NCI-H2227 treated with DMSO at 0.1 percent for 48 hours (cell line): ENCODE data around the gene OTOF.
"Not testable (repeated sequence)": the region's sequence is repeated elsewhere in the genome, so short reads cannot be mapped to it uniquely, and the experiment has no call there.

Experiments
- DNase-seq: peaks from one replicate; lab custom pipeline; 2025; lab: John Stamatoyannopoulos, UW

The OTOF gene

GRCh38 chr2:26479789-26480565, 2.1 kb upstream of the OTOF start:
- no peak for DNase-seq

- no peak for DNase-seq
Observed at GRCh38 chr2:26479131-26479788, 1.3 kb upstream of the OTOF start.

- DNase-seq, result no peak
Observed at GRCh38 chr2:26478366-26478765, 442 bp upstream of the OTOF start.

GRCh38 chr2:26477126-26477910, 606 bp downstream of the OTOF start:
- DNase-seq, result no peak

GRCh38 chr2:26475832-26476501, 2.0 kb downstream of the OTOF start:
- no peak for DNase-seq

DNA sequence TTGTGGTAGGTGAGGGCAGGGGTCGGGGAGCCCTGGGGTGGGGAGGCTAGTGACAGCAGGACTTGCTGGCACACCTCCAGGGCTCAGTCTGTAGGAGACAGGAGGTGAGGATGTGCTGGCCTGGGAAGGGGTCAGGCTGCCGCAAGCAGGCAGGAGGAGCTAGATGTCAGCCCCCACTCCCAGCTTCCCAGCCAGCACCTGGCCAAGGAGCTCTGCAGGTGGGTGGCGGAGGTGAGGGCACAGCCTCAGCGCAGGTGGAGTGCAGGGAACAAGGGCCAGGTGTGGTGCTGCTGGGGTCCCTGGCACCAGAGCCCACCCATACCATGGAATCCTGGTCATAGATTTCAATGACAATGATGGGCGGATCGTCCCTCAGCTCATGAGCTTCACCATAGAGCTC, 2.9 kb downstream of the OTOF start:
- no peak for DNase-seq

GRCh38 chr2:26474261-26474785, 3.6 kb downstream of the OTOF start:
- no peak for DNase-seq

- DNase-seq, result no peak
Observed at GRCh38 chr2:26473796-26474195, 4.1 kb downstream of the OTOF start.

DNA sequence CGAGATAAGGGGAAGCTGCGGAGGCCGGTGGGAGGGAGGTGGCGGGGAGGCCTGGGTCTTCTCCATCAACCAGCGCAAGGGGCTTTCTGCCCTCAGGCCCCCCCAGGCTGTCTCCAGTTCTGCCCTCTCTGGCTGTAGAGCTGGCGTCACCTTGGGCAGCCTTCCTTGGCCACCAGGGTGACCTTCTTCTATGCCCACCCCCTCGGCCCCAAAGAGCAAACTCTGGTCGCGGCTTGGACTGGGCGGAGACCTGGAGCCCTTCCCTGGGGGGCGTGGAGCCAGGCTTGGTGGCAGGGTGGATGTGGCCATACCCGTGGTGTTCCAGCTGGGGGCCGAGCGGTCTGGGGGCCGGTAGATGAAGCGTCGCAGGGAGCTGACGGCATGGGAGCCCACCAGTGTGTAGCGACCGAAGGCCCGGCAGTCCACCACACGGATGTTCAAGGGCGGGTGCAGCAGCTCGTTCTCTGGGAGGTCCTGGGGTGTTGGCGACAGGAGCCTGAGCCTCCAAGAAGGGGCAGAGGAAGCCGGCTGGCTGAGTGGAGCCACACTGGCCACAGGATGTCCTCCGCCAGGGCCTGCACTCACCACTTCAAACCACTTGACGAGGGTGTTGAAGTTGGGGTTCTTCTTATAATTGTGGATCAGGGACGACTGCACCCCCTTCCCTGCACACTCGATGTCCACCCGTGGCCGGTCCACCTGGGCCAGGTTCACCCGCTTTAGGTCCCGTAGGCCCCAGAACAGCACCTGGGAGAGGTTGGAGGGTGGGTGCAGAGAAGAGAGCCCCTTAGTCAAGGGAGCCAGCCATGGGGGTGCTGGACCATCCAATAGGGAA, 4.9 kb downstream of the OTOF start:
- DNase-seq, result no peak

DNA sequence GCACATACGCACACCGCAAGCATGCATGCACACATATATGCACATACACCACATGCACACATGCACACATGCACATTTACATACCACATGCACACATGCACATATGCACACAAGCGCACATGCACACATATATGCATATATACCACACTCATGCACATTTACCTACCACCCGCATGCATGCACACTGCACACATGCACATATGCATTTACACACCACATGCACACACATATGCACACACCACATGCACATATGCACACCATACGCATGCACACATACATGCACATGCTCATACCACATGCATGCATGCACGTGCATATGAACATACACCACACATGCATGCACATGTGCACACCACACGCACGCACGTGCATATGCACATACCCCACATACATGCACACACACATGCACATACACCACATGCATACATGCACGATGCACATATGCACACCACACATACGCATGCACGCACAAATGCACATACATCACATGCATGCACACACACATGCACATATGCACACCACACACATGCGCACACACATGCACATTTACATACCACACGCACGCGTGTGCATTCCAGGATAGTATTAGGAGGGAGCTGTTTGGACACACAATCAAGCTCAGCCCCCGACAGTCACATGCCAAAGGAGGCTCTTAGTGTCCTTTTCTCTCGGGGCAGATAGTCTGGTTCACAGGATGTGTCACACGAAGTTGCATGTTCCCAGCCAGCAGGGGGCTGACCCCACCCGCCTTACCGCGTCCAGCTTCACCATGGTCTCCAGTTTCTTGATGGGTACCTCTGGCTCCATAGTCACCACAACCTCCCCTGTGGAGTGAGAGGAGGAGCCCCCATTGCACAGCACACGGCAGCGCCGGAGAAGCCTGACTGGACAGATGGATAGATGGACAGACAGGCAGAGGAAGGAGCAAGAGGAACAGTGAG, 5.9 kb downstream of the OTOF start:
- DNase-seq, result no peak

GRCh38 chr2:26471289-26471688, 6.6 kb downstream of the OTOF start:
- no peak for DNase-seq

GRCh38 chr2:26470601-26471260, 7.2 kb downstream of the OTOF start:
- no peak for DNase-seq

GRCh38 chr2:26469955-26470354, 8.0 kb downstream of the OTOF start:
- DNase-seq, result no peak

DNA sequence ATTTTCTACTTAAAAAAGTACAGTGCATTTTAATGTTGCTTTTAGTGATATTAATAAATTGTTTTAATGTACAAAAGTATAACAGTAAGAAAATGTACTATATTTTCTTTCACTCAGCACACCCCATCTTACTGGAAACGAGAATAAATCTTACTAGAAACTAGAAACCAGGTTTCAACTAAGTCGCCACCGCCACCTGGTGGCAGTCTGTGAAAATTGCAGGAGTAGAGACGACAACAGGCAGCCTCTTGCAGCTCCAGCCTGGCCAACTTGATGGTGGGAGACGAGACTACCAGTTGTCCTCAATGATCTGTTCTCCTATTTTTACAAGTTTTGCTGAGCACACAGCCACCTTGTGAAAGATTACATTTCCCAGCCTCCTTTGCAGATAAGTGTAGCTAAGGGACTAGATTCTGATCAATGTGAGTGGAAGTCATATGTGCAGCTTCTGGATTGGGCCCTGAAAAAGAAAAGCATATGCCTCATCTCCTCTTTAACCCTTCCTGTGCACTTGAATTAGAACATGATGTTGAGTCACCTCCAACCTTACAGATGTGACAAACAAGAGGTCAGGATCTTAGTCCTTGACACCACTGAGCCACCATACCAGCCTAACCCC, 8.7 kb downstream of the OTOF start:
- peak; percentile 9 for DNase-seq

GRCh38 chr2:26468544-26468943, 9.4 kb downstream of the OTOF start:
- not testable (repeated sequence) for DNase-seq

DNA sequence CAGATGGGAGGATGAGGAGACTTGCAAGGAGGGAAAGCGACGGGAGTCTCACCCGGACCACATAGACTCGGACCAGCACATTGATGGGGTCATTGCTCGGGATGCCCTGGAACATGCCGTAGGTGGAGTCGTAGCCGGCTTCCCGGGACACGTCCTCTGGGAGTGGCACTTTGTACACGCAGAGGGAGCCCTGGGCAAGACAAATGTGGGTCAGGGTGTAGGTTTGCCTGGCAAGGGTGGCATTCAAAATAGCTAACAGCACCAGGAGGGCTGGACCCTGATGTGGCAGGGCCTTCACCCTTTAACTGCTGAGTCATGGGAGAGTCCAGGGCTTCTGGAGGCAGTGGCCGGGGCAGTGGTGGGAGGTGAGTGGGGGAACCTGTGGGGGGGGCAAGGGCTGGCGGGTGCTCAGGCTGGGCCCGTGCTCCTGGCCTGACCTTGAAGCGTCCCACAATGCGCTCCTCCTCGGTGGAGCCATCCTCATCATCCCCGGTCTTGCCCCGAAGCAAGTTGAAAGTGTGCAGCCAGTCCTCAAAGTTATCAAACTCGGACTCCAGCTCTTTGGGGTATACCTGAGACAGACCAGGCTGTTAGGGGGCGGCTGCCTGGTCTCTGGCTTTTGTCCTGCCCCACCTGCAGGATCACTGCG, 11.1 kb downstream of the OTOF start:
- DNase-seq, result no peak

DNA sequence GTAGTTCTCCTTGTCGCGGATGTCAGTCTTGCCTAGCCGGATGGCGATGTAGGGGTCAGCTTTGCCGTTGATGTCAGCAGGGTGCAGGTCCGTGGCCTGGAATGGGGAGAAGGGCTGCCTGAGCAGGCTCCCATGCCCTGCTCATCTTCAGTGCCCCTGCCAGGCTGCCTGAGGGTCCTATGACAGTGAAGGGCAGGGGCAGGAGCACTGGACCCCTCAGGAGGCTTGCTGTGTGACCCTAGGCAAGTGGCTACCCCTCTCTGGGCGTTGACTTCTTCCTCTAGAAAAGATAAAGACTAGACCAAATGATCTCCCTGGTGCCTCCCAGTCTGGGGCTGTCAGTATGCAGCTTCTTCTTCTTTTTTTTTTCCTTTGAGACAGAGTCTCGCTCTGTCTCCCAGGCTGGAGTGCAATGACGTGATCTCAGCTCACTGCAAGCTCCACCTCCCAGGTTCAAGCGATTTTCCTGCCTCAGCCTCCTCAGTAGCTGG, 11.9 kb downstream of the OTOF start:
- DNase-seq, result no peak

- DNase-seq, result no peak
Observed at GRCh38 chr2:26465266-26465925, 12.5 kb downstream of the OTOF start.
